T-helper 1 cell treated with Interleukin-12 subunit alpha and Interleukin-12 subunit beta and Interleukin-4 antibody, amounts not matched to agents 30 μg/mL and 1 μg/mL, for 36 hours (primary cell): ENCODE data around the gene LYRM9.

ENCODE experiments used
- H3K27ac Mint-ChIP-seq: one replicate; pipeline ENCODE4 v1.8.0; 2021; ENCODE audit warnings: mild to moderate bottlenecking, mixed read lengths
- H3K27me3 Mint-ChIP-seq: one replicate; pipeline ENCODE4 v1.8.0; 2021; ENCODE audit warnings: low read depth, mixed read lengths
- H3K36me3 Mint-ChIP-seq: one replicate; pipeline ENCODE4 v1.8.0; 2021; ENCODE audit warnings: low read depth, mixed read lengths
- H3K4me1 Mint-ChIP-seq: one replicate; pipeline ENCODE4 v1.8.0; 2021; ENCODE audit warnings: low read depth, mixed read lengths
- H3K4me3 Mint-ChIP-seq: one replicate; pipeline ENCODE4 v1.8.0; 2021; ENCODE audit warnings: mild to moderate bottlenecking, moderate library complexity, mixed read lengths
- H3K9me3 Mint-ChIP-seq: one replicate; pipeline ENCODE4 v1.8.0; 2021; ENCODE audit warnings: mixed read lengths

The LYRM9 gene

GRCh38 chr17:27873211-27873610 lies 20.0 kb downstream of the LYRM9 start:
- no peaks in the 10 kb centered on the region for H3K36me3 Mint-ChIP-seq
- peaks cover 4% of the 10 kb centered on the region for H3K9me3 Mint-ChIP-seq
- peaks cover 5% of the 10 kb centered on the region for H3K4me1 Mint-ChIP-seq
- no peak overlapping the region for H3K4me3 Mint-ChIP-seq
- H3K27me3 Mint-ChIP-seq: no peaks in the 10 kb centered on the region
- H3K27ac Mint-ChIP-seq: no peak overlapping the region

GRCh38 chr17:27872776-27873175 lies 20.4 kb downstream of the LYRM9 start:
- H3K27ac Mint-ChIP-seq: no peak overlapping the region
- H3K4me1 Mint-ChIP-seq: peaks cover 1% of the 10 kb centered on the region
- no peaks in the 10 kb centered on the region for H3K36me3 Mint-ChIP-seq
- no peaks in the 10 kb centered on the region for H3K27me3 Mint-ChIP-seq
- H3K9me3 Mint-ChIP-seq: peaks cover 4% of the 10 kb centered on the region
- no peak overlapping the region for H3K4me3 Mint-ChIP-seq

GRCh38 chr17:27871407-27871806 lies 21.8 kb downstream of the LYRM9 start:
- H3K36me3 Mint-ChIP-seq: no peaks in the 10 kb centered on the region
- no peaks in the 10 kb centered on the region for H3K27me3 Mint-ChIP-seq
- H3K4me3 Mint-ChIP-seq: no peak overlapping the region
- no peak overlapping the region for H3K27ac Mint-ChIP-seq
- H3K4me1 Mint-ChIP-seq: peaks cover 1% of the 10 kb centered on the region
- H3K9me3 Mint-ChIP-seq: peaks cover 4% of the 10 kb centered on the region

- Mint-ChIP-seq H3K4me1 (peaks cover 1% of the 10 kb centered on the region), H3K27ac (no peak overlapping the region), H3K27me3 (no peaks in the 10 kb centered on the region), H3K4me3 (no peak overlapping the region), H3K9me3 (peaks cover 4% of the 10 kb centered on the region), H3K36me3 (no peaks in the 10 kb centered on the region)
These were observed 22.8 kb downstream of the LYRM9 start for GRCh38 chr17:27870345-27870744.

GRCh38 chr17:27868565-27868964 lies 24.6 kb downstream of the LYRM9 start:
- H3K4me1 Mint-ChIP-seq: no peaks in the 10 kb centered on the region
- H3K27me3 Mint-ChIP-seq: peaks cover 5% of the 10 kb centered on the region
- H3K4me3 Mint-ChIP-seq: no peak overlapping the region
- no peaks in the 10 kb centered on the region for H3K36me3 Mint-ChIP-seq
- peaks cover 3% of the 10 kb centered on the region for H3K9me3 Mint-ChIP-seq
- no peak overlapping the region for H3K27ac Mint-ChIP-seq

GRCh38 chr17:27862840-27863239 lies 30.3 kb downstream of the LYRM9 start:
- Mint-ChIP-seq H3K36me3 (no peaks in the 10 kb centered on the region), H3K4me3 (no peak overlapping the region), H3K27me3 (peaks cover 11% of the 10 kb centered on the region), H3K9me3 (no peaks in the 10 kb centered on the region), H3K4me1 (no peaks in the 10 kb centered on the region), H3K27ac (no peak overlapping the region)

GRCh38 chr17:27862004-27862403 lies 31.2 kb downstream of the LYRM9 start:
- Mint-ChIP-seq H3K9me3 (no peaks in the 10 kb centered on the region), H3K27me3 (peaks cover 11% of the 10 kb centered on the region), H3K4me1 (peaks cover 2% of the 10 kb centered on the region), H3K4me3 (no peak overlapping the region), H3K27ac (no peak overlapping the region), H3K36me3 (no peaks in the 10 kb centered on the region)

- Mint-ChIP-seq H3K4me1 (peaks cover 4% of the 10 kb centered on the region), H3K27me3 (peaks cover 11% of the 10 kb centered on the region), H3K36me3 (no peaks in the 10 kb centered on the region), H3K9me3 (no peaks in the 10 kb centered on the region), H3K27ac (no peak overlapping the region), H3K4me3 (no peak overlapping the region)
These were observed 32.0 kb downstream of the LYRM9 start for GRCh38 chr17:27860971-27861664.

- Mint-ChIP-seq H3K9me3 (no peaks in the 10 kb centered on the region), H3K27me3 (peaks cover 8% of the 10 kb centered on the region), H3K4me3 (no peak overlapping the region), H3K4me1 (peaks cover 8% of the 10 kb centered on the region), H3K27ac (no peak overlapping the region), H3K36me3 (no peaks in the 10 kb centered on the region)
These were observed 34.4 kb downstream of the LYRM9 start for GRCh38 chr17:27858621-27859305.

GRCh38 chr17:27856676-27857432 lies 36.3 kb downstream of the LYRM9 start:
- Mint-ChIP-seq H3K27me3 (peaks cover 12% of the 10 kb centered on the region), H3K9me3 (no peaks in the 10 kb centered on the region), H3K4me1 (peaks cover 8% of the 10 kb centered on the region), H3K27ac (no peak overlapping the region), H3K36me3 (no peaks in the 10 kb centered on the region), H3K4me3 (no peak overlapping the region)

GRCh38 chr17:27855454-27855853 lies 37.7 kb downstream of the LYRM9 start:
- Mint-ChIP-seq H3K27ac (no peak overlapping the region), H3K36me3 (no peaks in the 10 kb centered on the region), H3K9me3 (no peaks in the 10 kb centered on the region), H3K27me3 (peaks cover 9% of the 10 kb centered on the region), H3K4me1 (peaks cover 8% of the 10 kb centered on the region), H3K4me3 (no peak overlapping the region)

- no peaks in the 10 kb centered on the region for H3K36me3 Mint-ChIP-seq
- peaks cover 8% of the 10 kb centered on the region for H3K4me1 Mint-ChIP-seq
- H3K27me3 Mint-ChIP-seq: peaks cover 5% of the 10 kb centered on the region
- H3K27ac Mint-ChIP-seq: no peak overlapping the region
- no peaks in the 10 kb centered on the region for H3K9me3 Mint-ChIP-seq
- H3K4me3 Mint-ChIP-seq: no peak overlapping the region
These were observed 39.0 kb downstream of the LYRM9 start for GRCh38 chr17:27854163-27854562.

GRCh38 chr17:27853091-27853490 lies 40.1 kb downstream of the LYRM9 start:
- Mint-ChIP-seq H3K27me3 (peaks cover 12% of the 10 kb centered on the region), H3K36me3 (no peaks in the 10 kb centered on the region), H3K9me3 (no peaks in the 10 kb centered on the region), H3K4me3 (no peak overlapping the region), H3K4me1 (peaks cover 9% of the 10 kb centered on the region), H3K27ac (no peak overlapping the region)

GRCh38 chr17:27849474-27850185 lies 43.5 kb downstream of the LYRM9 start:
- Mint-ChIP-seq H3K4me1 (peaks cover 24% of the 10 kb centered on the region), H3K36me3 (peaks cover 1% of the 10 kb centered on the region), H3K27ac (no peak overlapping the region), H3K27me3 (peaks cover 15% of the 10 kb centered on the region), H3K9me3 (no peaks in the 10 kb centered on the region), H3K4me3 (no peak overlapping the region)
